Parathyroid adenoma (tissue), 2 donors: Measurements from ENCODE around the gene APOL4.
A peak's percentile ranks its signal among the peaks of the same experiment; 100 is the strongest.
"Not testable (repeated sequence)": the region's sequence is repeated elsewhere in the genome, so short reads cannot be mapped to it uniquely, and the experiment has no call there.

Experiments used
- H2AFZ ChIP-seq: fragments of 300-600 bp; sonication (generic); one replicate; pipeline ENCODE4 v1.7.0; 2017; ENCODE audit warnings: antibody characterized with exemption, mild to moderate bottlenecking
- H3K27ac ChIP-seq: fragments of 300-600 bp; sonication (generic); one replicate; pipeline ENCODE4 v1.7.0; 2017
- H3K27me3 ChIP-seq: fragments of 300-600 bp; sonication (generic); one replicate; pipeline ENCODE4 v1.7.0; 2017; ENCODE audit warnings: low read length; ENCODE audit not compliant: control insufficient read depth, insufficient read depth
- H3K36me3 ChIP-seq: fragments of 300-600 bp; sonication (generic); one replicate; pipeline ENCODE4 v1.7.0; 2017; ENCODE audit warnings: low read length; ENCODE audit not compliant: control insufficient read depth, insufficient read depth
- H3K4me1 ChIP-seq: fragments of 300-600 bp; sonication (generic); one replicate; pipeline ENCODE4 v1.7.0; 2017; ENCODE audit warnings: control low read depth
- H3K4me2 ChIP-seq: fragments of 300-600 bp; sonication (generic); one replicate; pipeline ENCODE4 v1.7.0; 2017; ENCODE audit warnings: low read length
- H3K4me3 ChIP-seq: fragments of 300-600 bp; sonication (generic); one replicate; pipeline ENCODE4 v1.7.0; 2017; ENCODE audit warnings: low read depth, low read length
- H3K79me2 ChIP-seq: fragments of 300-600 bp; sonication (generic); one replicate; pipeline ENCODE4 v1.7.0; 2017; ENCODE audit warnings: control low read depth
- H3K9ac ChIP-seq: fragments of 300-600 bp; sonication (generic); one replicate; pipeline ENCODE4 v1.7.0; 2017; ENCODE audit warnings: mild to moderate bottlenecking
- H3K9me3 ChIP-seq: fragments of 300-600 bp; sonication (generic); one replicate; pipeline ENCODE4 v1.7.0; 2017; ENCODE audit warnings: low read length; ENCODE audit not compliant: control insufficient read depth
- TF ChIP-seq, protein P1 (sequence below): fragments of 300-600 bp; sonication (generic); IDR thresholded peaks from one replicate; pipeline ENCODE4 v1.7.0; 2017; ENCODE audit warnings: antibody characterized with exemption, mild to moderate bottlenecking
- donor health status: primary hyperparathyroidism.

The APOL4 gene

DNA sequence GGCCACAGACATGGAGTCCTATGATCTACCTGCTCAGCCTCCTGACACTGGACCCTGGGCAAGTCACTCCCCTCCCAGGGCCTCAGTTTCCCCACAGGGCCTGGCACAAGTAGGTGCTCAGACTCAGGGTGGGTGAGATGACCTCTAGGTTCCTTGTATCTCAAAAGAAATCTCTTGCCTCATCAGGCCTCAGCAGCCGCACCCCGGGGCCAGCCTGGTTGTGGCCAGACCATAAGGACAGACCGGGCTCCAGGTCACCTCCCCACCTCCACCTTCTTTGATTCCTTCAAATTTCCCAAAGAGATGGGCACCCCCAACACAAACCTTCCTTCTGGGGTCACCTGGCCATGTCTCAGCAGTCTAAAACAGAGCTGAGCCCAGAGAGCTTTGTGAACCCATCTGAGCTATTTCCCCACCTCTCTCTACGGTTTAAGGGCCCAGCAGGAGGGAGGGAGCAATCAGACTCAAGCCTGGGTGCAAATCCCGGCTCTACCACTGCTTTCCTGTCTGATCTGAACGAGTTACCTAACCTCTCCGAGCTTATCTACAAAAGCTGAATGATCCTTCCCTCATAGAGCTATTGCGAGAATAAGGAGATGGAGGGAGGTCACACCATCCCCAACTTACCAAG, 2.5 kb upstream of the APOL4 start:
- Histone ChIP-seq H3K4me3 (no peak overlapping the region), H3K27me3 (no peaks in the 10 kb centered on the region), H3K79me2 (no peaks in the 10 kb centered on the region), H3K4me1 (peaks cover 4% of the 10 kb centered on the region), H3K4me2 (no peak overlapping the region), H3K27ac (no peak overlapping the region), H3K9me3 (no peaks in the 10 kb centered on the region), H3K36me3 (no peaks in the 10 kb centered on the region), H2AFZ (no peak overlapping the region), H3K9ac (no peak overlapping the region)
- TF ChIP-seq, protein P1, sequence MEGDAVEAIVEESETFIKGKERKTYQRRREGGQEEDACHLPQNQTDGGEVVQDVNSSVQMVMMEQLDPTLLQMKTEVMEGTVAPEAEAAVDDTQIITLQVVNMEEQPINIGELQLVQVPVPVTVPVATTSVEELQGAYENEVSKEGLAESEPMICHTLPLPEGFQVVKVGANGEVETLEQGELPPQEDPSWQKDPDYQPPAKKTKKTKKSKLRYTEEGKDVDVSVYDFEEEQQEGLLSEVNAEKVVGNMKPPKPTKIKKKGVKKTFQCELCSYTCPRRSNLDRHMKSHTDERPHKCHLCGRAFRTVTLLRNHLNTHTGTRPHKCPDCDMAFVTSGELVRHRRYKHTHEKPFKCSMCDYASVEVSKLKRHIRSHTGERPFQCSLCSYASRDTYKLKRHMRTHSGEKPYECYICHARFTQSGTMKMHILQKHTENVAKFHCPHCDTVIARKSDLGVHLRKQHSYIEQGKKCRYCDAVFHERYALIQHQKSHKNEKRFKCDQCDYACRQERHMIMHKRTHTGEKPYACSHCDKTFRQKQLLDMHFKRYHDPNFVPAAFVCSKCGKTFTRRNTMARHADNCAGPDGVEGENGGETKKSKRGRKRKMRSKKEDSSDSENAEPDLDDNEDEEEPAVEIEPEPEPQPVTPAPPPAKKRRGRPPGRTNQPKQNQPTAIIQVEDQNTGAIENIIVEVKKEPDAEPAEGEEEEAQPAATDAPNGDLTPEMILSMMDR: no peak

DNA sequence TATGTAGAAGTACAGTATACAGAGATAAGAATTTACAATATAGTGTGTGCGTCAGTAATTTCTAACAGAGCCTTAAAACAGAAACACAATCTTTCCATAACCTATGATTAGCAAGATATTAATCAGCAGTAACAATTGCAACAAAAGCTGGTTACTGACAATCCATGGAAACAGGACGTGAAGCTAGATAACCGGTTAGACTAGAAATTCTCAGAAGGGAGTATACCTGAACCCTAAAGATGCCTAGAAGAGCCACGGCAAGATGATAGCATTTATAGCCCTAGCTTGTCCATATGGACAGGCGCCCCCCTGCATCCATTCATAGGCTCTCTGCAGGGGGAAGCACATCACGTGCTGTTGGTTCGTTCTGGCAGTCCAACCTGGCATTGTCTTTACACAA, 1.8 kb upstream of the APOL4 start:
- Histone ChIP-seq H3K4me3 (peak overlapping the region; percentile 29), H3K4me2 (peak overlapping the region; percentile 32)
- not testable (repeated sequence) for H3K9me3 ChIP-seq, H2AFZ ChIP-seq, H3K27me3 ChIP-seq, H3K9ac ChIP-seq, H3K4me1 ChIP-seq, H3K36me3 ChIP-seq, H3K27ac ChIP-seq, H3K79me2 ChIP-seq

DNA sequence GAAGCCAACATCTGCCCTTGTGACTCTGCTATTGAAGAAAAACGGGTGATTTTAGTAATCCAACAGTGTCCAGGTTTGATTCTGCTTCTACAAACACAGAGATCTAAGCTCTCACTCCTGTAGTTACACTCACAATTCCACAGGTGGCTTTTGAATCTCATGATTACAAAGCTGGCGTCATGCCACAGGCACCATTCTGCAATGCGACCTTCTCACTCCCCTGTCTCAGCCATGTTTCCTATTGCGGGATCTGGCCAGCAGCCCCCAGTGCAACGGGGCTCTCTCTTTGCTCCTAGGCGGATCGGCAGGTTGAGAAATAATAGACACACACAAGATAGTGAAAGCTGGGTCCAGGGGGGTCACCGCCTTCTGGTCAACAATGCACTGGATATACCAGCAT, 1.3 kb upstream of the APOL4 start:
- H3K36me3 ChIP-seq, H2AFZ ChIP-seq, H3K27me3 ChIP-seq, H3K79me2 ChIP-seq, H3K4me1 ChIP-seq, H3K9ac ChIP-seq, H3K9me3 ChIP-seq, H3K27ac ChIP-seq: not testable (repeated sequence)
- Histone ChIP-seq H3K4me2 (peak overlapping the region; percentile 32), H3K4me3 (peak overlapping the region; percentile 29)

DNA sequence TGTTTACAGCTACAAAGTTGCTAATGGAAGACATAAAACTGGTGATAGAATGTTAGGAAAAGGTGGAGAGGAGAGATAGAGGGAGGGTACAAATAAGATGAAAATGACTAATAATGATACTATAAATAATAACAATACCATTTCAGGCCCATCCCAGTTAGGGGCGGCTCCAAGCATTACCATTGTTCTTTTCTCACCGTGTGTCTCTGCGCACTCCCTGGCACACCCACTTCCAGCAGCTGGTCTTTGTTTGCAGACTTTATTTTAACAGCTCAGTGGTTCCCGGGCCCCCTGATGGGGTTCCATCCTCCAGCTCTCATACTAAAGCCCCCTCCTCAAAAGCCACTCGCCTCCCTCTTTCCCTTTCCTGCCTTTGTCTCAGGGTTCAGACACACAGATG, 584 bp downstream of the APOL4 start:
- H3K27ac ChIP-seq, H3K36me3 ChIP-seq, H3K79me2 ChIP-seq, H3K9me3 ChIP-seq, H3K9ac ChIP-seq, H3K4me3 ChIP-seq, H3K4me1 ChIP-seq, H3K27me3 ChIP-seq, H3K4me2 ChIP-seq, H2AFZ ChIP-seq: not testable (repeated sequence)

DNA sequence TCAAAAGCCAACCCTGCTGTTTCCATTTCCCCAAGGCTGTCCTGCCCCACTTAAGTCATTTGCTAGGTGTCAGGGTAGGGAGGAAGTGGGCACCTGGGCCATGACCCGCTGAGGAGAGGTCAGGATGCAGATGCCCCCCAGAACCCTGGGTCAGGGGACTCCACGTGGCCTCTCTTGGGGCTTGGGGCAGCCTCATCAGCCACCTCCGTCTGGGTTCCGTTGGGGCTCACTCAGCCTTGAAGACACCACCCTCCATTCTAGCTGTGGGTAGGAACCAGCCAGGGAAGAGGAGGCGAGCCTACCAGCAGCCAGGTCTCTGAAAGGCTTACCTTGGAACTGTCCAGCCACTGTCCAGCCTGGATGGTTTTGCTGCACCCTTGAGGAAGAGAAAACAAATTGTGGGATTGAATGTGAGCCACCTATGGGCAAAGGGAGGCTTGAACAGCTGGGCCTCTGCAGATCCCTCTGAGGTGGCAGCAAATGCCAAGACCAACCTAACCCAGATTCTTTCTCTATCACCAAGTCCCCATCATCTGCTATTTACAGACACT, 2.5 kb downstream of the APOL4 start:
- peaks cover 4% of the 10 kb centered on the region for H3K4me1 ChIP-seq
- no peak overlapping the region for H2AFZ ChIP-seq
- H3K9me3 ChIP-seq: no peaks in the 10 kb centered on the region
- no peaks in the 10 kb centered on the region for H3K36me3 ChIP-seq
- TF ChIP-seq, protein P1: no peak
- no peaks in the 10 kb centered on the region for H3K27me3 ChIP-seq
- no peak overlapping the region for H3K4me2 ChIP-seq
- H3K4me3 ChIP-seq: no peak overlapping the region
- H3K79me2 ChIP-seq: no peaks in the 10 kb centered on the region
- no peak overlapping the region for H3K27ac ChIP-seq
- no peak overlapping the region for H3K9ac ChIP-seq

DNA sequence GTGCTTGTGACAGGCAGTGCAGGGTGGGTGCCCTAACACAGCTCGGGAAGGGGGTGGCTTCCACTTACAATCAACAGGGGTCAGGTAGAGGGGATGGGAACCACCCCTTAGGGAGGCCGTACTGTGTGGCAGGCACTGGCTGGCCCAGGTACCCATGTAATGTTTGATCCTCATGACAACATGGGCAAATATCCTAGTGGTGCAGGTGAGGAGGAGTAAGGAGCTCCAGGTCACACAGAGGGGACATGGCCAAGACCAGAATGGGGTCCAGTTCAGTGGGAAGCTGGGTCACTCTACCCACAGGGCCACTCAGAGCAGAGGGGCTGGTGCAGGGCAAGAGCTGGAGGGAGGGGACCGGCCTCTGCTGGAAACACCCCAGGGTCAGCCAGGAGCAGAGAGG, 3.1 kb downstream of the APOL4 start:
- H3K27me3 ChIP-seq: no peaks in the 10 kb centered on the region
- H3K4me3 ChIP-seq: no peak overlapping the region
- H3K4me2 ChIP-seq: no peak overlapping the region
- TF ChIP-seq, protein P1: no peak
- H3K4me1 ChIP-seq: peaks cover 4% of the 10 kb centered on the region
- H3K79me2 ChIP-seq: no peaks in the 10 kb centered on the region
- H3K36me3 ChIP-seq: no peaks in the 10 kb centered on the region
- no peak overlapping the region for H3K27ac ChIP-seq
- H2AFZ ChIP-seq: no peak overlapping the region
- no peaks in the 10 kb centered on the region for H3K9me3 ChIP-seq
- H3K9ac ChIP-seq: no peak overlapping the region
